B cell (primary cell): ENCODE data around the gene DAB1.

ENCODE experiments used
- CTCF ChIP-seq: fragments of 200-600 bp; IDR thresholded peaks from one replicate; pipeline ENCODE4 v1.8.0; 2022; ENCODE audit warnings: antibody characterized with exemption, mild to moderate bottlenecking
- EZH2 ChIP-seq: IDR thresholded peaks from 2 replicates; pipeline ENCODE4 v1.6.1; 2012; ENCODE audit warnings: borderline replicate concordance, low read depth, mild to moderate bottlenecking, moderate library complexity, low read length; ENCODE audit not compliant: insufficient read depth, poor library complexity, severe bottlenecking

- no peak for TF ChIP-seq CTCF
- TF ChIP-seq EZH2, result no peak
Observed at GRCh38 chr1:57204091-57204490, 219.8 kb downstream of the DAB1 start.
